Spleen (tissue), 7 donors: ENCODE measurements around the gene RPL3.

Experiments
- POLR2A ChIP-seq, 3 donors: fragments of 450-650 bp; IDR thresholded peaks; one replicate each; pipeline ENCODE4 v1.5.1; 2017; ENCODE audit warnings: antibody characterized with exemption in 3 of 3, mild to moderate bottlenecking in 1 of 3
- POLR2AphosphoS5 ChIP-seq, 3 donors: sonication (generic); formaldehyde crosslinking; IDR thresholded peaks; one replicate each; pipeline ENCODE4 v1.5.1; 2017; ENCODE audit warnings: antibody characterized with exemption in 3 of 3
- TF ChIP-seq, protein P1 (sequence below), 11 experiments: fragments of 200-600 bp in 7 of 11; fragments of 450-650 bp in 4 of 11; sonication (generic) in 4 of 11; IDR thresholded peaks in 8 of 11; conservative IDR thresholded peaks in 3 of 11; 1 replicate in 7 of 11; 2 replicates in 4 of 11; pipeline versions ENCODE4 v1.4.0 to v1.8.0; 2016 to 2021; ENCODE audit warnings: antibody characterized with exemption in 11 of 11, inconsistent platforms in 4 of 11, mild to moderate bottlenecking in 1 of 11
- donor health status: DM: no; HTN: no; CAD: no; lungs with moderate emphysema.
- donor health status: DM: no; HTN: no; CAD: no.
- donor health status: DM: no; HTN: no; CAD: no.

DNA sequence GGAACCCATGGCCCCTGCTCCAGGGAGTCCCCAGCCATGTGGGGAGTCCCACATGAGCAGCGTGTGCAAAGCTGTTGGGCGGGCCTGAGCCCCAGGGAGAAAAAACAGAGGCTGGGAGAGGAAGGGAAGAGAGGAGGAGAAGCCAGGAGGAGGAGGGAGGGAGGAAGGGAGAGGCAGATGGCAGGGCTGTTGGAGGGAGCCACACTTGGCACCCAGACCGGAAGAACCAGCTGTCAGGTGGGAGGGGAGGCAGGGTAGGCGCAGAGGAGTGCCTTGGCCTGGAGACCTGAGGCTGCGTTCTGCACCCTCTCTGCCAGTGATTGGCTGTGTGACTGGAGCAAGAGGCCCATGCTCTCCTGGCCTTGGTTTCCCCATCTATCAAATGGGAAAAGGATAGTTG is 37.0 kb upstream of the RPL3 start:
- TF ChIP-seq, protein P1, sequence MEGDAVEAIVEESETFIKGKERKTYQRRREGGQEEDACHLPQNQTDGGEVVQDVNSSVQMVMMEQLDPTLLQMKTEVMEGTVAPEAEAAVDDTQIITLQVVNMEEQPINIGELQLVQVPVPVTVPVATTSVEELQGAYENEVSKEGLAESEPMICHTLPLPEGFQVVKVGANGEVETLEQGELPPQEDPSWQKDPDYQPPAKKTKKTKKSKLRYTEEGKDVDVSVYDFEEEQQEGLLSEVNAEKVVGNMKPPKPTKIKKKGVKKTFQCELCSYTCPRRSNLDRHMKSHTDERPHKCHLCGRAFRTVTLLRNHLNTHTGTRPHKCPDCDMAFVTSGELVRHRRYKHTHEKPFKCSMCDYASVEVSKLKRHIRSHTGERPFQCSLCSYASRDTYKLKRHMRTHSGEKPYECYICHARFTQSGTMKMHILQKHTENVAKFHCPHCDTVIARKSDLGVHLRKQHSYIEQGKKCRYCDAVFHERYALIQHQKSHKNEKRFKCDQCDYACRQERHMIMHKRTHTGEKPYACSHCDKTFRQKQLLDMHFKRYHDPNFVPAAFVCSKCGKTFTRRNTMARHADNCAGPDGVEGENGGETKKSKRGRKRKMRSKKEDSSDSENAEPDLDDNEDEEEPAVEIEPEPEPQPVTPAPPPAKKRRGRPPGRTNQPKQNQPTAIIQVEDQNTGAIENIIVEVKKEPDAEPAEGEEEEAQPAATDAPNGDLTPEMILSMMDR (IDR thresholded peaks at IDR 0.05 in 8 of 11, conservative IDR thresholded peaks at IDR 0.05 in 3 of 11), result no peak
- TF ChIP-seq POLR2A (IDR thresholded peaks at IDR 0.05) (no peak), POLR2AphosphoS5 (IDR thresholded peaks at IDR 0.05) (no peak)
